HepG2 (cell line): ENCODE results near the gene UTP4. TPM values are rescaled to one million over a fixed set of nuclear protein-coding genes. Genes with fewer than 3 reads are reported as not detected.

Source experiments
- ISX ChIP-seq: sonication (generic); formaldehyde crosslinking; conservative IDR thresholded peaks from 2 replicates; pipeline ENCODE4 v1.5.0; 2020; ENCODE audit warnings: missing genetic modification reagents
- PAX8 ChIP-seq: sonication (generic); formaldehyde crosslinking; IDR thresholded peaks from 2 replicates; pipeline ENCODE4 v1.8.0; 2022; ENCODE audit warnings: mild to moderate bottlenecking, missing genetic modification reagents, borderline replicate concordance
- REPIN1 ChIP-seq: sonication (generic); formaldehyde crosslinking; IDR thresholded peaks from 2 replicates; pipeline ENCODE4 v1.8.0; 2022; ENCODE audit warnings: missing genetic modification reagents, low read depth, mild to moderate bottlenecking, borderline replicate concordance
- TRIM24 ChIP-seq: sonication (generic); formaldehyde crosslinking; IDR thresholded peaks from 2 replicates; pipeline ENCODE4 v1.8.0; 2022; ENCODE audit warnings: mild to moderate bottlenecking, missing genetic modification reagents
- ZNF225 ChIP-seq: sonication (generic); formaldehyde crosslinking; IDR thresholded peaks from 2 replicates; pipeline ENCODE4 v1.4.0; 2020; ENCODE audit warnings: mild to moderate bottlenecking, missing genetic modification reagents
- ZNF274 ChIP-seq: sonication (generic); formaldehyde crosslinking; IDR thresholded peaks from 2 replicates; pipeline ENCODE4 v1.5.1; 2020; ENCODE audit warnings: mild to moderate bottlenecking, missing genetic modification reagents
- ZNF44 ChIP-seq: sonication (generic); formaldehyde crosslinking; IDR thresholded peaks from 2 replicates; pipeline ENCODE4 v1.5.1; 2020; ENCODE audit warnings: mild to moderate bottlenecking, missing genetic modification reagents
- ZNF441 ChIP-seq: sonication (generic); formaldehyde crosslinking; IDR thresholded peaks from 2 replicates; pipeline ENCODE4 v1.7.0; 2021; ENCODE audit warnings: missing genetic modification reagents, borderline replicate concordance
- ZNF574 ChIP-seq: sonication (generic); formaldehyde crosslinking; IDR thresholded peaks from 2 replicates; pipeline ENCODE4 v1.4.0; 2020; ENCODE audit warnings: missing genetic modification reagents
- ZNF768 ChIP-seq: sonication (generic); formaldehyde crosslinking; IDR thresholded peaks from 2 replicates; pipeline ENCODE4 v1.4.0; 2020; ENCODE audit warnings: missing genetic modification reagents
- polyA plus RNA-seq, 8 experiments: library from polyadenylated mRNA; depleted of rRNA in 3 of 8; stranded (reverse) in 7 of 8; unstranded in 1 of 8; fragments of >200 nt; fragmentation: Illumina TruSeq in 4 of 8; extraction: Trizol in 4 of 8; gene quantifications; 2 replicates each; pipeline versions ENCODE4 v1.2.1 to v1.2.3, GENCODE V29; 2011 to 2016; ENCODE audit warnings: low read depth in 4 of 8, missing spikeins in 1 of 8, mixed read lengths in 1 of 8; ENCODE audit not compliant: insufficient read depth in 1 of 8
- total RNA-seq, 5 experiments: library from RNA; depleted of rRNA; stranded (reverse); fragments of >200 nt; fragmentation: Illumina TruSeq; extraction: Trizol; gene quantifications; 2 replicates each; pipeline ENCODE4 v1.2.3, GENCODE V29; 2016; ENCODE audit warnings: low read depth in 1 of 5
- TF ChIP-seq, protein P1 (sequence below): sonication (generic); formaldehyde crosslinking; IDR thresholded peaks from one replicate; pipeline ENCODE4 v1.5.1; 2020; ENCODE audit warnings: mild to moderate bottlenecking, missing genetic modification reagents; ENCODE audit errors: not compliant biosample characterization
- TF ChIP-seq, protein P2 (sequence below): sonication (generic); formaldehyde crosslinking; IDR thresholded peaks from 2 replicates; pipeline ENCODE4 v1.8.0; 2022; ENCODE audit warnings: low read depth, missing genetic modification reagents
- TF ChIP-seq, protein P3 (sequence below): IDR thresholded peaks from 2 replicates; pipeline ENCODE4 v1.6.1; 2012; ENCODE audit warnings: low read depth, low read length, improper control_type of control experiment

The UTP4 gene
- total and polyA plus RNA-seq, 2 of the 13 experiments (the other 11 are each of a cell fraction or from before 2014, with no cell fraction given): 30.0 to 85.8 TPM

DNA sequence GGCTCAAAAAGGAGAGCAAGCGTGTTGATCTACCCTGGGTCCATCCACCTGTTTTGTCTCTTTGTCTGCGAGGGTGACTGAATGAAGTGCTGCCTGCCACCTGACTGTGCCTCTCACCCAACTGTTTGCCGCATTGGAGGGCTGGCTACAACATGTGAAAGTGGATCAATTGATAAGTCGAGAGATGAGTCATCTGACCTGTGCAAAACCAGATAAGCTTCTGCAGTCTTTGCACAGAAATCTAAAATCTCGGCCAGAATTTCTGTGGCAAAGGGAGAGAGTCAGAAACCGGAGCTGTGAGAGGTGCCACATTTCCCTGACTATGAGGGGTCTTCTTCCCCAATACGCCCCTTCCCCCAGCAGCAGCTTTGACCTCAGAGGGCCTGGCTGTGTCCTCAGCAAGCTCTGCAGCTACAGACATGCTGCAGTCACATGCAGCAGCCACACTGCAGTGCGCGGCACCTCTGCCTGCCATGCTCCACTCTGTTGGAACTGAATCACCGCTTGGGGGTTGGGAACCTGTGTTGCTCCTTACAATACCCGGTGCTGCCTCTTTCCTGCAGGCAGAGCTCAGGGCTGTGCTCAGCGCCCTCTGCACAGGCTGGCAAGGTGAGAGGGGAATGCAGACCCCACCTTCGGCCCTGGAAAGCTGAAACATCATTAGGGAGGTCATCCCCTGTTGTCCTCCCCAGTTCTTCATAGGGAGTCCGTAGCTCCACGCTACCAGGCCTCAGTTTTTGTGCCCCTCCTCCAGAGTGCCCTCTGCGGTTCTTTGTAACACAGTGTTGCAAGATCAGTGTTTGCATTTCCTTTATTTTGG is 43.1 kb upstream of the UTP4 start (continued):
- TF ChIP-seq, protein P1, sequence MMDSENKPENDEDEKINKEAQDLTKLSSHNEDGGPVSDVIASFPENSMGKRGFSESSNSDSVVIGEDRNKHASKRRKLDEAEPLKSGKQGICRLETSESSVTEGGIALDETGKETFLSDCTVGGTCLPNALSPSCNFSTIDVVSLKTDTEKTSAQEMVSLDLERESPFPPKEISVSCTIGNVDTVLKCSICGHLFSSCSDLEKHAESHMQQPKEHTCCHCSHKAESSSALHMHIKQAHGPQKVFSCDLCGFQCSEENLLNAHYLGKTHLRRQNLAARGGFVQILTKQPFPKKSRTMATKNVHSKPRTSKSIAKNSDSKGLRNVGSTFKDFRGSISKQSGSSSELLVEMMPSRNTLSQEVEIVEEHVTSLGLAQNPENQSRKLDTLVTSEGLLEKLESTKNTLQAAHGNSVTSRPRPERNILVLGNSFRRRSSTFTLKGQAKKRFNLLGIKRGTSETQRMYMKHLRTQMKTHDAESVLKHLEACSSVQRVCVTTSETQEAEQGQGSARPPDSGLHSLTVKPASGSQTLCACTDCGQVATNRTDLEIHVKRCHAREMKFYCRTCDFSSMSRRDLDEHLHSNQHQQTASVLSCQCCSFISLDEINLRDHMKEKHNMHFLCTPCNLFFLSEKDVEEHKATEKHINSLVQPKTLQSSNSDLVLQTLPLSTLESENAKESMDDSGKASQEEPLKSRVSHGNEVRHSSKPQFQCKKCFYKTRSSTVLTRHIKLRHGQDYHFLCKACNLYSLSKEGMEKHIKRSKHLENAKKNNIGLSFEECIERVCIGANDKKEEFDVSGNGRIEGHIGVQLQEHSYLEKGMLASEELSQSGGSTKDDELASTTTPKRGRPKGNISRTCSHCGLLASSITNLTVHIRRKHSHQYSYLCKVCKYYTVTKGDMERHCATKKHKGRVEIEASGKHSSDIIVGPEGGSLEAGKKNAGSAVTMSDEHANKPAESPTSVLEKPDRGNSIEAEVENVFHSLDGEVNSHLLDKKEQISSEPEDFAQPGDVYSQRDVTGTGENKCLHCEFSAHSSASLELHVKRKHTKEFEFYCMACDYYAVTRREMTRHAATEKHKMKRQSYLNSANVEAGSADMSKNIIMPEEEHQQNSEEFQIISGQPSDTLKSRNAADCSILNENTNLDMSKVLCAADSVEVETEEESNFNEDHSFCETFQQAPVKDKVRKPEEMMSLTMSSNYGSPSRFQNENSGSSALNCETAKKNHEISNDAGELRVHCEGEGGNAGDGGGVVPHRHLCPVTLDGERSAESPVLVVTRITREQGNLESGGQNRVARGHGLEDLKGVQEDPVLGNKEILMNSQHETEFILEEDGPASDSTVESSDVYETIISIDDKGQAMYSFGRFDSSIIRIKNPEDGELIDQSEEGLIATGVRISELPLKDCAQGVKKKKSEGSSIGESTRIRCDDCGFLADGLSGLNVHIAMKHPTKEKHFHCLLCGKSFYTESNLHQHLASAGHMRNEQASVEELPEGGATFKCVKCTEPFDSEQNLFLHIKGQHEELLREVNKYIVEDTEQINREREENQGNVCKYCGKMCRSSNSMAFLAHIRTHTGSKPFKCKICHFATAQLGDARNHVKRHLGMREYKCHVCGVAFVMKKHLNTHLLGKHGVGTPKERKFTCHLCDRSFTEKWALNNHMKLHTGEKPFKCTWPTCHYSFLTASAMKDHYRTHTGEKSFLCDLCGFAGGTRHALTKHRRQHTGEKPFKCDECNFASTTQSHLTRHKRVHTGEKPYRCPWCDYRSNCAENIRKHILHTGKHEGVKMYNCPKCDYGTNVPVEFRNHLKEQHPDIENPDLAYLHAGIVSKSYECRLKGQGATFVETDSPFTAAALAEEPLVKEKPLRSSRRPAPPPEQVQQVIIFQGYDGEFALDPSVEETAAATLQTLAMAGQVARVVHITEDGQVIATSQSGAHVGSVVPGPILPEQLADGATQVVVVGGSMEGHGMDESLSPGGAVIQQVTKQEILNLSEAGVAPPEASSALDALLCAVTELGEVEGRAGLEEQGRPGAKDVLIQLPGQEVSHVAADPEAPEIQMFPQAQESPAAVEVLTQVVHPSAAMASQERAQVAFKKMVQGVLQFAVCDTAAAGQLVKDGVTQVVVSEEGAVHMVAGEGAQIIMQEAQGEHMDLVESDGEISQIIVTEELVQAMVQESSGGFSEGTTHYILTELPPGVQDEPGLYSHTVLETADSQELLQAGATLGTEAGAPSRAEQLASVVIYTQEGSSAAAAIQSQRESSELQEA: no peak
- TF ChIP-seq ZNF274 (CRISPR knock-in tag) (peak; percentile 65; the same call in 1 of the 2 replicates), REPIN1 (peak; percentile 80), ZNF44 (peak; percentile 59; the same call in 1 of the 2 replicates), ZNF768 (CRISPR knock-in tag) (peak; percentile 75; the same call in 1 of the 2 replicates), ISX (CRISPR knock-in tag) (no peak), ZNF574 (CRISPR knock-in tag) (peak; percentile 48), TRIM24 (CRISPR knock-in tag) (peak; percentile 72), ZNF441 (CRISPR knock-in tag) (peak; percentile 68; the same call in 1 of the 2 replicates), PAX8 (no peak), ZNF225 (CRISPR knock-in tag) (no peak)
- TF ChIP-seq, protein P2, sequence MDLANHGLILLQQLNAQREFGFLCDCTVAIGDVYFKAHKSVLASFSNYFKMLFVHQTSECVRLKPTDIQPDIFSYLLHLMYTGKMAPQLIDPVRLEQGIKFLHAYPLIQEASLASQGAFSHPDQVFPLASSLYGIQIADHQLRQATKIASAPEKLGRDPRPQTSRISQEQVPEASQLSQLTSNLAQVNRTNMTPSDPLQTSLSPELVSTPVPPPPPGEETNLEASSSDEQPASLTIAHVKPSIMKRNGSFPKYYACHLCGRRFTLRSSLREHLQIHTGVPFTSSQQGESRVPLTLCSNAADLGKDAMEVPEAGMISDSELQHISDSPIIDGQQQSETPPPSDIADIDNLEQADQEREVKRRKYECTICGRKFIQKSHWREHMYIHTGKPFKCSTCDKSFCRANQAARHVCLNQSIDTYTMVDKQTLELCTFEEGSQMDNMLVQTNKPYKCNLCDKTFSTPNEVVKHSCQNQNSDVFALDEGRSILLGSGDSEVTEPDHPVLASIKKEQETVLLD (CRISPR knock-in tag): no peak
- TF ChIP-seq, protein P3, sequence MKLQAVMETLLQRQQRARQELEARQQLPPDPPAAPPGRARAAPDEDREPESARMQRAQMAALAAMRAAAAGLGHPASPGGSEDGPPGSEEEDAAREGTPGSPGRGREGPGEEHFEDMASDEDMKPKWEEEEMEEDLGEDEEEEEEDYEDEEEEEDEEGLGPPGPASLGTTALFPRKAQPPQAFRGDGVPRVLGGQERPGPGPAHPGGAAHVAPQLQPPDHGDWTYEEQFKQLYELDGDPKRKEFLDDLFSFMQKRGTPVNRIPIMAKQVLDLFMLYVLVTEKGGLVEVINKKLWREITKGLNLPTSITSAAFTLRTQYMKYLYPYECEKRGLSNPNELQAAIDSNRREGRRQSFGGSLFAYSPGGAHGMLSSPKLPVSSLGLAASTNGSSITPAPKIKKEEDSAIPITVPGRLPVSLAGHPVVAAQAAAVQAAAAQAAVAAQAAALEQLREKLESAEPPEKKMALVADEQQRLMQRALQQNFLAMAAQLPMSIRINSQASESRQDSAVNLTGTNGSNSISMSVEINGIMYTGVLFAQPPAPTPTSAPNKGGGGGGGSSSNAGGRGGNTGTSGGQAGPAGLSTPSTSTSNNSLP: peak; percentile 49
